Mucosa of rectum (tissue), 2 donors: Measurements from ENCODE around the gene RPS6KA5.

Source experiments
- H3K27ac ChIP-seq, 2 donors: one replicate each; pipeline ENCODE4 v1.7.0; 2013; ENCODE audit warnings: inconsistent platforms in 2 of 2, low read depth in 2 of 2, low read length in 2 of 2
- H3K27me3 ChIP-seq, 2 donors: one replicate each; pipeline ENCODE4 v1.7.0; 2013; ENCODE audit warnings: low read length in 2 of 2; ENCODE audit not compliant: control insufficient read depth in 2 of 2, insufficient read depth in 2 of 2
- H3K36me3 ChIP-seq, 2 donors: one replicate each; pipeline ENCODE4 v1.7.0; 2013; ENCODE audit warnings: low read length in 2 of 2; ENCODE audit not compliant: control insufficient read depth in 2 of 2, insufficient read depth in 2 of 2
- H3K4me1 ChIP-seq, 2 donors: one replicate each; pipeline ENCODE4 v1.7.0; 2013; ENCODE audit warnings: low read length in 2 of 2, mild to moderate bottlenecking in 1 of 2; ENCODE audit not compliant: control insufficient read depth in 2 of 2, insufficient read depth in 2 of 2
- H3K4me3 ChIP-seq, 2 donors: one replicate each; pipeline ENCODE4 v1.7.0; 2013; ENCODE audit warnings: low read length in 2 of 2
- H3K9ac ChIP-seq, 2 donors: one replicate each; pipeline ENCODE4 v1.7.0; 2013; ENCODE audit warnings: low read length in 2 of 2, low read depth in 1 of 2, mild to moderate bottlenecking in 1 of 2
- H3K9me3 ChIP-seq, 2 donors: one replicate each; pipeline ENCODE4 v1.7.0; 2013; ENCODE audit warnings: low read length in 2 of 2; ENCODE audit not compliant: control insufficient read depth in 2 of 2
- donor health status: healthy.
- donor health status: Normal muscosa, but diverticular disease.

The RPS6KA5 gene

GRCh38 chr14:90808759-90809529 lies 251.5 kb downstream of the RPS6KA5 start:
- Histone ChIP-seq H3K4me1 (no peaks in the 10 kb centered on the region), H3K9me3 (no peaks in the 10 kb centered on the region), H3K36me3 (no peaks in the 10 kb centered on the region), H3K9ac (no peak overlapping the region), H3K27ac (no peak overlapping the region), H3K27me3 (no peaks in the 10 kb centered on the region), H3K4me3 (no peak overlapping the region)

GRCh38 chr14:90807060-90807459 lies 253.4 kb downstream of the RPS6KA5 start:
- H3K4me1 ChIP-seq: no peaks in the 10 kb centered on the region
- no peak overlapping the region for H3K27ac ChIP-seq
- no peak overlapping the region for H3K4me3 ChIP-seq
- no peaks in the 10 kb centered on the region for H3K9me3 ChIP-seq
- H3K27me3 ChIP-seq: no peaks in the 10 kb centered on the region
- H3K9ac ChIP-seq: no peak overlapping the region
- H3K36me3 ChIP-seq: no peaks in the 10 kb centered on the region

GRCh38 chr14:90805662-90806540 lies 254.5 kb downstream of the RPS6KA5 start:
- Histone ChIP-seq H3K9ac (no peak overlapping the region), H3K4me1 (no peaks in the 10 kb centered on the region), H3K36me3 (no peaks in the 10 kb centered on the region), H3K4me3 (no peak overlapping the region), H3K9me3 (no peaks in the 10 kb centered on the region), H3K27me3 (no peaks in the 10 kb centered on the region), H3K27ac (no peak overlapping the region)

DNA sequence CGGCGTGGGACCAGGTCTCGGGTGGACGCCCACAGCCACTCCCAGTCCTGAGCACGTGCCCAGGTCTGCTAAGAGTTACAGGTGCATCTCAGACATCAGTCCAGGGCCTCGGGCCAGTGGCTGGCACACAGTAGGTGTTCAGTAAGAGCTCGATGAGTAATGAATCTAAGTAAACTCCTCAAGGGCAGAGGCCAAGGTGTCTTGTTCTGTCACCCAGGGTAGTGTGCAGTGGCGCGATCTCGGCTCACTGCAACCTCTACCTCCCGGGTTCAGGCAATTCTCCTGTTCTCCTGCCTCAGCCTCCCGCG lies 255.4 kb downstream of the RPS6KA5 start:
- Histone ChIP-seq H3K9me3 (no peaks in the 10 kb centered on the region), H3K36me3 (no peaks in the 10 kb centered on the region), H3K27ac (no peak overlapping the region), H3K9ac (no peak overlapping the region), H3K27me3 (no peaks in the 10 kb centered on the region), H3K4me1 (no peaks in the 10 kb centered on the region), H3K4me3 (no peak overlapping the region)

DNA sequence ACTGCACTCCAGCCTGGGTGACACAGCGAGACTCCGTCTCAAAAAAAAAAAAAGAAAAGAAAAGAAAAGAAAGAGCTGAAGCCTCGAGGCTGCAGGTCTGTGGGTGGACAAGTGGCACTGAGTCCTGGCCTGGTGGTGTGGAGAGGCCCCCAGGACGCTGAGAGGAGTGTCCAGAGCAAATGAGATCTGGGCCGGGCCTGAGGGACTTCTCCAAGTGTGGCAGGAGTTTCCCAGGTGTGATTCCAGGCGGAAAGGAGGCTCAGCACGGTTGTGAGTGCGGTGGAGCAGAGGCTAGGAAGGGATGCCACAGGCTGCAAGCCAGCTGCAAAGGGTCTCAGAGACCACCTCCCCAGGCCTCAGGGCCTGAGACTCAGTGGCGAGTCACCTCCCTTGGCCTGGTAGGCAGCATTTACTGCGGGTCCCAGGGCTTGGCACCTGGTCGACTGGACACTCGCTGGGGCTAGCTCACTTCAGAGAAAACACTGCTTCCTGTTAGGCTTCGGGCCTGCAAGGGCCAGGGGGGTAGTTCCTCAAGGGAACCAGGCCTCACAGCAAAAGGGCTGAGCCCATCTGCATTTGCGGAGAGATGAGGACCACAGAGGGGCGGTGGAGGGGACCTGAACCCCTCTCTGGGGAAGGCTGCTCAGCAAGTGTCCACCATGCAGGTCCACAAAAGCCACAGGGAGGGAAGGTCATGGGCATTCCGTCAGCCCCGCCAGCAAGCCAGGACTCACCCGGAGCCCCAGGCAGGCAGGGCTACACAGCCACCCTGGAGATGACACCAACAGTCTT lies 256.0 kb downstream of the RPS6KA5 start:
- no peaks in the 10 kb centered on the region for H3K4me1 ChIP-seq
- H3K4me3 ChIP-seq: no peak overlapping the region
- no peaks in the 10 kb centered on the region for H3K9me3 ChIP-seq
- peak overlapping the region in 1 of 2 donors; percentile 11 for H3K27ac ChIP-seq
- H3K36me3 ChIP-seq: no peaks in the 10 kb centered on the region
- H3K27me3 ChIP-seq: no peaks in the 10 kb centered on the region
- no peak overlapping the region for H3K9ac ChIP-seq

GRCh38 chr14:90803249-90803648 lies 257.2 kb downstream of the RPS6KA5 start:
- H3K27ac ChIP-seq: peak overlapping the region in 1 of 2 donors; percentile 17
- no peaks in the 10 kb centered on the region for H3K4me1 ChIP-seq
- H3K9me3 ChIP-seq: no peaks in the 10 kb centered on the region
- no peaks in the 10 kb centered on the region for H3K27me3 ChIP-seq
- no peak overlapping the region for H3K9ac ChIP-seq
- H3K4me3 ChIP-seq: no peak overlapping the region
- no peaks in the 10 kb centered on the region for H3K36me3 ChIP-seq

DNA sequence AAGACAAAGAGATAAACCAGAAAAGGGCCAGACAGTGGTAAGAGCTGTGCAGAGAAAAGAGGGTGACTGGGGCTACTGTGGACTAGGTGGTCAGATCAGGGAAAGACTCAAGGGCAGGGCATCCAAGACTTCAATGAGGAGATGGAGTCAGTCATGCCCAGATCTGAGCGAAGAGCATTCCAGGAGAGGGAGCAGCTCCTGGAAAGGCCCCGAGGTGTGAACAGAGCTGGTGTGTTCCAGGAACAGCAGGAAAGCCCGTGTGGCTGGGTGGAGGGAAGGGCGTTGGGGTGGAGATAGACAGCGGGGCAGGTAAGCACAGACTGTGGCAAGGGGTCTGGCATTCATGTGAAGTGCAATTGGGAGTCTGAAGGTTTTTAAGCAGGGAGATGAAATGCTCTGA lies 261.0 kb downstream of the RPS6KA5 start:
- H3K4me3 ChIP-seq: no peak overlapping the region
- no peak overlapping the region for H3K27ac ChIP-seq
- H3K9me3 ChIP-seq: no peaks in the 10 kb centered on the region

GRCh38 chr14:90797919-90798318 lies 262.5 kb downstream of the RPS6KA5 start:
- H3K27ac ChIP-seq: no peak overlapping the region
- H3K9ac ChIP-seq: no peak overlapping the region
- H3K4me1 ChIP-seq: no peaks in the 10 kb centered on the region
- no peaks in the 10 kb centered on the region for H3K36me3 ChIP-seq
- H3K4me3 ChIP-seq: no peak overlapping the region
- no peaks in the 10 kb centered on the region for H3K27me3 ChIP-seq
- no peaks in the 10 kb centered on the region for H3K9me3 ChIP-seq

More for the DNA sequence above, 261.0 kb downstream of the RPS6KA5 start:
- no peak overlapping the region for H3K9ac ChIP-seq
- H3K27me3 ChIP-seq: no peaks in the 10 kb centered on the region
- H3K4me1 ChIP-seq: no peaks in the 10 kb centered on the region
- no peaks in the 10 kb centered on the region for H3K36me3 ChIP-seq
